Activated naive CD4-positive, alpha-beta T cell treated with anti-CD3 and anti-CD28 coated beads, Interleukin-2, amount 50 U/mL, for 16 hours (primary cell): ENCODE results near the gene CTBP2.

Experiments used
- DNase-seq: peaks from one replicate; pipeline ENCODE4 v3.0.0-alpha.2; 2020

The CTBP2 gene

DNA sequence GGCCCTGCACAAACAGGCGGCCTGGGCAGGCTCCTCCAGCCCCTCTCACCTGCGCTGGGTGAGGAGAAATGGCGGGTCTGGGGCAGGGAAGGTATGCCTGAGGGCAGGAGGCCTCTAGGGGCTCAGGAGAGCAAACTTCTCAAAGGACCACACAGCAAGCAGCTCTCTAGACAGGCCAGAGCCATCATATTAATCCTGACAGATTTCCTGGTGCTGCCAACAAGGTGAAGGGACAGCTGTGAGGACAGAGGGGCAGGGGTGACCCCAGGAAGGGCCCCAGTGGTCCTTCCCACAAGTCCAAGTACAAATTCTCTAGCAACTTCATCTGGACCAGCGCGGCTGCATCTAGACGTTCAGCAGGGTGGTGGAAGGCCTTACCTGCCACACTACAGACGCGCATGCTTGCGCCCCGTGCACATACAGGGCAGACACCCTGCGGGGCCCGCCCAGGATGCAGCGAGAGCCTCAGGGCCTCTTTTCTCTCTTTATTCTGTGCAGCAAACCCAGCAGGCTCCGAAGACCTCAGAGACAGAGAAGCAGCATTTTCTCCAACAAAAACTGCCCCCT, 156.4 kb downstream of the CTBP2 start:
- DNase-seq, result no peak

DNA sequence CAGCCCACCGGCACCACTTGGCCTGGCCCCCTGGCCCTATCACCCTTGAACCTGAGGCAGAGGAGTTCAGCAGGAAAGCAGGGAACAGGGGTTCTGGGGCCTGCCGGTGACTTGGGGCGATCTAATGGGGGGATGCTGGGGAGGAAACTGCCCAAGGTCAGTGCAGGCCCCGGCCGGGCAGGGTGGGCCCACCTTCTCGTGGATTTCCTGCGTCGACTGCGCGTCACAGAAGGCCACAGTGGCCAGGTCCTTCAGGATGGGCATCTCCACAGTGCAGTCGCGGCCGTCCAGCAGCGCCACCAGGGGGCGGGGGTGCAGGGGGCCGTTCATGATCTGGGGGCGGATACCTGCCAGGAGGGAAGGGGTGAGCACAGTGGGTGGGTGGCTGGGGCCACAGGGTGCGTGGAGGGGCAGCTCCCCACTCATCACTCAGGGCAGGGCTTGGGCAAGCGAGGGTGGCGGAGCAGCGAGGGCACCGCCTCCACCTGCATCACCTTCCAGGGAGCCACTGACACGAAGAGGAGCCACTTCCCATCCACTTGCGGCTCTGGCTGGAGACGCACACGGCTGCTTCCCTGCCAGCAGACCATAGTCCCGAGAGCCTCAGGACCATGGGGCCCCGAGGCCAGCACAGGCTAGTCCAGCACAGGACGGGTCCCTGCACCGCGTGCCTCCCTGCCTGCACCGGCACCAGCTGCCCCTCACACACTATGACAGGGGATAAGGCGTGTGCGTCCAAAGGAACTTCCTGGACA, 157.0 kb downstream of the CTBP2 start:
- DNase-seq, result no peak

DNA sequence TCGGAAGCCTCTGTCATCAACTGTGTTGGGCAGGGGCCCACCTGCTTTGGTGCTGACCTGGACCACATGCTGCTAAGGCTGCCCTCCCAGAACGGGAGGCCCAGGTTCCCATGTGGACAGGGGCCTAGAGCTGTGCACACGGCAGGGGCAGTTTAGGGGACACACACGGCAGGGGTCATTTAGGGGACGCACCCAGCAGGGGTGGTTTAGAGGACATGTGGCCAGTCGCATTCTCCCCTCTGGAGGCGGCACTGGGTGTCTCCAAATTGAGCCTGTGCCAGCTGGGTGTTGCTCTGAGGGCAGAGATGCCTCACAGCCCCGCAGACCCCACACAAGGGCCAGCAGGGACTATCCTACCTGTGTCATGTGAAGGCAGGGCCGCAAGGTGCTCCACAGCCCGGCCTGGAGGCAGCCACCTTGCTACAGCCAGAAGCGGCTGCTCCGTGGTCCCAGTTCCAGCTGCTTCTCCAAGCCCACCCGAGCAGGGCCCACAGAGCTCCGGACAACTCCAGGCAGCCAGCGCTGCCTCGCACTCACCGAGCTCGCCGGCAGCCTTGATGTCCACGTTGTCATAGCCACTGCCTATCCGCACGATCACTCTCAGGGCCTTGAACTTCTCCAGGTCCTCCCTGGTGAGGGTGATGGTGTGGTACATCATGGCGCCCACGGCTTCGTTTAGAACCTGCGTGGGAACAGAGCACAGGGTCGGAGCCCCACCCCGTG, 157.8 kb downstream of the CTBP2 start:
- peak; percentile 6 for DNase-seq

DNA sequence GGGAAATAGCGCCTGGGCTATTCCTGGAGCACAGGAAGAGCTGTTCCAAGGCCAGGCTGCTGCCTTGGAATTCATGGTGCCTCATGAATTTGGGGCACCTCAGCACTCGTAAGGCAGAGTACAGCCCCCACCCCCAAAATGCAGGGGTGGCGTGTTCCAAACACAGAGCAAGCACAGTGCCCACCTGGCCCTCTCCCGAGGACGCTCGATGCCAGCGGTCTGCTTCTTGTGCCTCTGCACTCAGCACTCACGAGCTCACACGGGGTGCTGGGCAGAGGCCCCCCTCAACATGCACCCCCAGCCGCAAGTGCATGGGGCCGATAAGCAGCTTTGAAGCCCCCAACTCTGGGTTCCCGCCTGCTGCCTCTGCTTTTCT, 158.3 kb downstream of the CTBP2 start:
- DNase-seq, result no peak

DNA sequence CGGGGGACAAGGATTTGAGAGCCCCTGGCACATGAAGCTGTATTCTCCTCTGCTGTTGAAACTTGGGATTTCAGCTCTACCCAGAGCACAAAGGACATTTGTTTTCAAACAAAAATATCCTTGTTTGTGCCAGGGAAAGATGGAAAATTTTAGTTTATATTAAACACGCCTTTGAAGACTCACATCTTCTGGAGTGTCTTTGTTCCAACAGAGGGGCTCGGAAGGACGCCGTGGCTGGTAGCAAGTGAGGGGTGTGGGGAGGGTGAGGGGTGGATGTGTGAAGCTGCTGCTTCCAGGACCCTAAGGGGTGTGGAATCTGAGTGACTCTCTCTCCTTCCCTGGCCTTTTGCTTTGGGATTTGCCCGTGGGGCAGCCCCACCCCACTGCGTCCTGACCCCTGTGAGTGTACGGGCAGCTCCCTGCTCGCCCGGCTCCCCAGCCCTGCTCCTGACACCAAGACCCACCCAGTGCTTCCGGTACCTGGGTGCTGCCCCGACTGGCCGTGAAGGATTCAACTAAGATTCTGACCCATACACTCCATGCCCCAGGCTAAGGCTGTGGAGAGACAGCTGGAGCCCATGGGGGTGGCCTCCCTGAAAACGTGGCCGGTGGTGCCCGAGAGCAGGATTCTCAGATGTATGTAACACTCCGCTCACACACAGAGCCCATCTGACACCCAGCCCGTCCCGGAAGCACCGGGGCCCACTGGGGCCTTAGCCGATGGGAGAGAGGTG, 158.9 kb downstream of the CTBP2 start:
- DNase-seq, result no peak

DNA sequence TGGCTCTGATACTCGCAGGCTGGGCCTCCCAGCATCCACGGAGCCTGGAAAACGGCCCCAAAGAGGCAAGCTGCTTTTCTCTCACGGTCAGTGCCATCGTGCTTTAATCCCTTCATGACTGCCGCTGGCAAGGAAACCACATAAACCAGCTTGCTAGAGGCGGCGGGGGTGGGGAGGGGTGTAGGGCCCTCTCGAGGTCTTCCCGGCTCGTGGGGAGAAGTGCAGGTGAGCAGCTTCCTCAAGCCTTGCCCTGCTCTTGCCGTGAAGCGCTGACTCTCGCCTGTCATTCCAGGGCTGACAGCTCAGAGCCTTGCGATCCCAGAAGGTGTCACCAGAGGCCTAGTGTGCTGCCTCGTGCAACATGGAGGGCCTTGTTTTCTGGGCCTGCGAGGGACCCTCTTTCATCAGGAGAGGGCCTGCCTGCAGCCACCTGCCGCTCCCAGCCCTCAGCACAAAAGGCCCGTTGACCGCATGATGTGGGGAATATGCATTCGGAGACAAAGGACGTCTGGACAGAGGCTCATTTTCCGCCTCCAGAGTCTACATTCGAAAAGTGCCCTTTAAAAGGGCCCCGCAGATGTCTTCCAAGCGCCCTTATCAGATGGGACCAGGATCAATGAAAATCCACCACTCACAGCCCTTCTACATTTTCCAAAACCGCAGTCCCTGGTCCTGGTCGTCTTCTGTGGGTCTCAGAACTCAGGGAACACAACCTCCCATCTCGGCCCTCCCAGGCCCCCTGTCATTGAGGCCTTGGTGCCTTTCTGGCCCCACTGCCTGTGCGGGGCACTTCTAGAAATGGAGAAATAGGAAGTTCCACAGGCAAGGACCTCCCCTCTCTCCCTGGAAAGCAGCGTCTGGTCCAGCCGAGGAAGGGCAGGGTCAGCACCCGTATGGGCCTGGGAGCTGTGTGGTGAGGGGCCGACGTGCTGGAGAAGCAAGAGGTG, 159.7 kb downstream of the CTBP2 start:
- no peak for DNase-seq

DNA sequence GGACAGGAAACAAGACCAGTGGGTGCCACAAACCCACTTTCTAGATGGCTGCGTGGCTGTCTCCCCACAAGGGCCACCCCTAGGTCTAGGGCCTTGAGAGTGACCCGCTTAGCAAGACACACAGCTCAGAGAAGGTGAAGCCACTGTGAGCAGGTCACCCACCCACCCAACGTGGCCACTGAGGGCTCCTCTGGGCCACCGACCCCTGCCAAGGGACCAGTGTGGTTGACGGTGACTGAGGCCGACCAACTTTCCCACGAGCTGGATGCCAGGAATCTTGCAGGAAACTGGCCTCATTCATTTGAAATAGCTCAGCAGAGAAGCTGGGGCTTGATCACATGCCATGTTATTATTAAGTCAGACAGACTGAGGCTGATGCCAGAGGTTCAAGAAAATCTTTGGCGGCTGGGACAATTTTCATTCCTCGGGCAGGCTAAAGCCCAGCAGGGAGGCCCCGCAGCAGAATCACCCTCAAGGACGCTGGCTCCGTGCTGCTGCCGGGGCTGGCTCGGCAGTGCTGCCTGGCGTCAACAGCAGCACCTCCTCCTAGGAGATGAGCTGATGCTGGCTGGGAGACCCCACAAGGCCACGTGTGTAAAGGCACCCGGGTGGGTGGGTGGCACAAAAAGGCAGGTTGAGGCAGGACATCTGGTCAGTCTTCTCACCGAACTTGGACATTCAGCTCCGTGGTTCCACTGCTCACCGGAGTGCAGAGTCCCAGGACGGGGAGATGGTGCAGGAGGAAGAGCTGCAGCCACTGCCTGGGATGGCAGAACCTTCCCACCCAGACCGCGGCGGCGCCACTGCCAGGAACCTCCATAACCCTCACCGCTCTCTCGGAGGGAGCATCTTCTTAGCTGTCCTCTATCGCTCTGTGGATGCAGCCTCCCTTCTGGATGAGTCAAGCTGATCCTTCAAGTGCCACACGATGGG, 160.7 kb downstream of the CTBP2 start:
- DNase-seq, result no peak

DNA sequence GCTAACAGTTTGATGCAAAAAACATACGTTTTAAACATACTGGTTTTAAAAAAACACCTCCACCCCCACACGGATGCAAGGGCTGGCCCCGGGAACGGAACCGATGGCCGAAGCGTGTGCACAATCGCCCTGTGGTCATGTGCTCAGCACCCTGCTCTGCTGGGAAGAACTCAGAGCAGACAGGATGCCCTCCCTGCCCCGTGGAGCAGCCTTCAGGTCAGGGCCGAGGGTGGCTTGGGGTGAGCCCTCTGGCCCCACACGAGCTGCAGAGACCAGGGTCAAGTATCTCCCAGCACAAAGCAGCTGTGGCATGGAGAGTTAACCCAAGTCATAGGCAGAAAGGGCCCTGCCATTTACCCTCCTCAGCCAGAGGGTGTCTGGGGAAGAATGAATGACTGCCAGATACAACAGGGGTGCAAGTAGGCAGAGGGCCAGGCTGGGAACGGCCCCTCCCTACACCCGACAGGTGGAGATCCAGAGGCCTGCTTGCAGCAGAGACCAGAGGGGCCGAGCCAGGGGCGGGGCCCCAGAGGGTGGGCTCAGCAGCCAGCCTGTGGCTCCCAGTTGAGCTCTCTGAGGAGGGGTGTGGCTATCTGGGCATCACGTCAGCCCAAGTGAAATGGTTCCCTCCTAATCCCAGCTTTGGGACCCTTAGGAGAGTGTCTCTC, 161.6 kb downstream of the CTBP2 start:
- DNase-seq, result no peak

DNA sequence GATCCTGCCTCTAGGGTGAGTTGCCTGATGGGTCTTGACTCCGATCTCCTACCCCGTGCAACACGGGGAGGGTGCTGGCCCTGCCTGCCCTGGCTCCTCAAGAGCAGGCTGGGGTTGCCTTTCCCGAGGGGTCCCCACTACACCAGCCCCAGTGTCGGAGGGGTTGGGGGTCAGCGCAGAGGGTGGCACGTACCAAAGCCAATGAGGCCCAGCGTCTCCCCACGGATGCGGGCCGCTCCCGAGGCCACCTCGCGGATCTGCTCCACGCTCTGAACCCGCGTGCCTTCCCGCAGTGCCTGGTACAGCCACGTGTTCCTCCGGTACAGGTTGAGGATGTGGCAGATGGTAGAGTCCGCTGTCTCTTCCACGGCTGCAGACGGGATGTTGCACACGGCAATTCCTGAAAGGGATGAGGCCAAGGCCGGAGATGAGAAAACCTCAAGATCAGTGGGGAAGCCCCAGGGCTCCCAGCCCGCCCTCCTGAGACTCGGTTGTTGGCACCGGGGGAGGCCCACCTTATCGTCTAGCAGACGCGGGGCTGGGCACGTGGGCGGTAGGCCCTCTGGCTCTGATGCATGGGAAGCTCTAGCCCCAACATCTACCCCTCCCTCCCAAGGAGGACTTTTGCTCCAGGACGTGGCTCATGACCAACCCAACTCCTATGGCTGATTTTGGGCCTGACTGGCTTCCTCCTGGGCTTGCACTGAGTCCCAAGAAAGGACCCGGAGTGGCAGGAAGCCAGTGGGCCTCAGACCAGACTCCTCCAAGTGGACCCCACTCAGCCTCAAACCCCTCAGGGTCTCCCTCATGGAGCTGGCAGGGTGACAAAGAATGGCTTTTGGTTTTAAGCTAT, 162.4 kb downstream of the CTBP2 start:
- no peak for DNase-seq

DNA sequence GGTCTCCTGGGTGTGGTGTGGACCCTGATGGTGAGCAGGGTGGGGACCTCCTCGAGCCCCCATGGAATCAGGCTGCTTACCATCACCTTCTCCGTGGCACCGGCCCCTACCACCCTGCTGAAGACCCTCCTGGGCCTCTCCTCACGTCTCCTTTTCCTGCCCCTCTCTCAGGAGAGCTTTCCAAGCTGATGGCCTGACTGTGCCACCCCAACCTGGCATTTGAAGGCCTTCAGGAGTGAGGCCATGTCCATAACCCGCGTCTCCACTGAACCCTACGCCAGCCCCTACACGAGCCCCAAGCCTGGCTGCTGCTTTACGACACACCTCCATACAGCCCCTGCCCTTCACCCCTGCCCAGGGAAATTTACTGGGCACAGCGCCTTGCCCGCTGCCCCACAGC, 163.1 kb downstream of the CTBP2 start:
- no peak for DNase-seq

DNA sequence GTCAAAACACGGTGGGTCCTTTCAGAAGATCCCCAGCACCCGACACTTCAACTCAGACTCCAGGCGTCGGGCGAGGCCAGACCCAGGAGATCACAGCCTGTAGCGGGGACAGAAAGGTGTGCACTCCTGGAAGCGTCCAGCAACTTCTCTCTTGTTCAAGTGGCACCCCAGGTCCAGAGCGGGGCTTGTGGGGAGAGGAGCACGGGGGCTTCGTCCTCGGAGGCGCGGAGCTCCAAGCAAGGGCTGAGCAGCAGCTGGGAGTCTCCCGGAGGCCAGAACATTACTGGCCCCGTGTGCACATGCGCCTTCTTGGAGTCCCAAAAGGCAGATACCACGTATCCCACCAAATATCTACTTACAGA, 163.5 kb downstream of the CTBP2 start:
- no peak for DNase-seq

DNA sequence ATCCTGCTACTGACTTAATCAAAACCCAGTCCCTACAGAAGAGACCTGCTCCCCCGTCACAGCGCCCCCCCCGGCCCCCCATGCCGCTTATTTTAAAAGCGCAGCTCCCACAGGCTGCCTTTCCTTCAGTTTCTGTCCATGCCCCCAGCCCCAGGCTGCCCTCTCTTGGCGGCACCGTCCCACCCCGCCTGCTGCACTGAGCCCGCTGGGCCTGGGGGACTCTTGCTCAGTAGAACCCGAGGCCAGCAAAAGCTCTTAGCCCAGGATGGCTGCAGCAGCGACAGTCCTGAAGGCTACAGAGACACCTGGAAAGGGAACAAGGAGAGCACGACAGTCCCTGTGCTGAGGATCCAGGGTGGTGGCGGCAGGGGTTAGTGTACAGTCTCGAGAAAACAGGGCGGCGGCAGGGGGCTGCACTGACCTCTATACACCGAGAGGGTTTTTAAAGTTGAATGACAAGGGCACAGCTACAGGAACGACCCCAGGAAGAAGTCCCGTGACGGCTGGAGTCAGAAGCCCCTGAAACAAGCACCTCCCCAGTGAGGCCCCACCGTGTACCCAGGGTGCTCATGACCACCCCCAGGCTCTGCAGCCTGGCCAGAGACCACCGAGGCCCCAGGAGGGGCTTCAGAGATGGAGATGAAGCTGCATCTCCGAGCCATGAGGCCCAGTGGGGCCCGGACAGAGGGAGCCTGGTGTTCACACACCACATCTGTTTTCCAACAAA, 164.1 kb downstream of the CTBP2 start:
- DNase-seq, result no peak

DNA sequence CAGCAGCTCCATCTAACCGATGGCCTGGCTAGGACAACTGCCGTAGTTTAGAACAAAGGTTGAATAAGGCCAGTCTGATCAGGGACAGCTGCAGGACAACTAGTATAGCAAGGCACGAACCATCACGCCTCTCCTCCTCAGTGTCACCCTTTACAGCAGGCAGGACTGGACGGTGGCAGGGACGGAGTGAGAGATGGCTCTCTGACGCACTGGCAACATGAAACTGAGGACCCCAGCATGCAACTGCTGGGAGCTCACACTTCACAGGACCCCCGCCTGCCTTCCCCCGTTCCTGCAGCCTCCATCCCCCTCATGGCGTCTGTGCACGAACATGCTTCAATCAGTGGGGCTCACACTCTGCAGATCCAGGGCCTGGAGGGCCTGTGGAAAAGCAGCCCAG, 164.8 kb downstream of the CTBP2 start:
- DNase-seq, result no peak

DNA sequence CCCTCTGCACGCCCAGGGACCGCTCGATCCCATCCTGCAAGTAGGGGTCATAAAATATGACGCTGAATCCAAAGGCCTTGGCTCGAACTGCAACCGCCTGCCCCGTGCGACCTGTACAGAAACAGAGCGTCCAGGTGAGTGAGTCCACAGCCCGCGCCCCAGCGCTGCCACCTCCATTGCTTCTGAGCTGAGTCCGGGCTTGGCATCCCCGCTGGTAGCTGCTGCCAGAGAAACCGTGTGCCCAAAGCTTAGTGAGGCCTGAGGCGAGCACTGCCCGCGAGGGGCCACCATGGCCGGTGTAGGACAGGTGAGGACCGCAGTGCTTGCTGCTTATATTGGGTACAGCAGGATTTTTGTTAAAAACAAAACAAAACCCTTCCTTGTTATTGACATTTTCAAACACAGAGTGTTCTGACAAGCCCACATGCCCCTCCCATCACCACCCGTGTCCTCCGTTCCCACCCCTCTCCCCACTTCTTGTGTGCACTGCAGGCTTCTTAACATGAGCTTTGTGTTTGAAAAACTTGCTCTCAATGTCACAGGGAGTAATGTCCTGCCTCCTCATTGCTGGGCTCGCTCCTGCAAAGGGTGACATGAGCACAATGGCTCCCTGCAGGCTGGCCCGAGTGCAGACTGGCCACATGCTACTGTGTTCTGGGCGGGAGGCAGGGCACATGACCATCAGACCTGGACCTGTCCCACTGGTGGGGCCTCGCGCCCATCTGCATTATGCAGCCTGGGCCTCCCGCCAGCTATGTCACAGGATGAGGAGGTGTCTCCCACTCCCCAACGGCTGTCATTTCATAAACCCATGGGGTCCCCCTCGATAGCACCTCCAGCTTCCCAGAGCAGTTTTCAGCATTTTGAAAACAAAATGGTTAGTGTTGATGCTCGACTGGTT, 165.5 kb downstream of the CTBP2 start:
- no peak for DNase-seq

DNA sequence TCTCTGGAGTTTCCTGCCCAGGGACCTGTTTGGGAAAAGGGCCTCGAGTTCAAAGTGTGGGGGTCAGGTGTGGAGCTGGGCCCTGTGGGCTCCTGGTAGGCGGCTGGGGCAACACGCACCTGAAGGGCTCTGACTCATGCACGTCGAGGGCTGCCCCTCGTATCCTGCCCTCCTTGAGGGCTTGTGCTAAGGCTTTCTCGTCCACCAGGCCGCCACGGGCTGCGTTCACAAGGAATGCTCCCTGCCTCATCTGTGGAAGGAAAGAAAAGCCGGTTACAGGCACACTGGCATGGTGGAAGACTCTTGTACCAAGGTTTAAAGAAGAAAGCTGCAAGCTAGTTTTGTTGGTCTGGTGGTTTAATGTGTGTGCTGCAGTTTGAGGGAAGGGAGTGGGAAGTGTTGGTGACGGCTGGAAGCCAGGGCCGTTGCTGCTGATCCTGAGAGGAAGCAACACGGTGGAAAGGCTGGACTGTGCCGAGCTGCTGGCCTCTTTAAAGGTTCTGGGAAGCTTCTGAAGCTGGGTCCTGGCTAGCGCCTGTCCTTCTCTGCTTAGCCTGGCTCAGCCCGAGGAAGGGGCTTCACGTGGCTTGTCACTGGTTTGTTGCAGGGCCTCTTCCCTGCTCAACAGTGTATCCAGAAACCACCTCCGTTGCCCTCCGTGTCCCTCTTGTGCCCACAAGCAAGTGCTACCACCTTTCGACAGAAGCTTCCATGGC, 166.5 kb downstream of the CTBP2 start:
- DNase-seq, result no peak

DNA sequence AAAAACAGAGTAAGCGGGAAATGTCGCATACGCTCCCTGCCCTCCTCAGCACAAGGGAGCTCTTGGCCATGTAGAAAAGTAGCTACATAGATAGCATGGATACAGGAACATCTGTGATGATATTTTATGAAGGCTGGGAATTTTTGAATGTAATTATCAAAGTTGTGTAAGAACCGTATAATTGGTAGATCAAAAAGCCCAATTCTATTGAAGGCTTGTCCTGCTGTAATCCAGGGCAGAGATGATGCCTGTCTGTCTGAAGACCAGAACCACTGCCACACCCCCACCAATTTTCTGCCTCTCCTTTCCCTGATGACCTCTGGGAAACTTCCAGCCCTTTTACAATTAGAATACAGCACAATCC, 167.0 kb downstream of the CTBP2 start:
- no peak for DNase-seq
